Islet precursor cell (in vitro differentiated cells): ENCODE data around the gene SLC25A26.
"Not testable (repeated sequence)": the region's sequence is repeated elsewhere in the genome, so short reads cannot be mapped to it uniquely, and the experiment has no call there.

Experiments used
- DNase-seq: peaks from one replicate; pipeline ENCODE4 v3.0.0-alpha.2; 2018

SLC25A26 gene

GRCh38 chr3:66271231-66271630 is 50.4 kb downstream of the SLC25A26 start:
- no peak for DNase-seq

GRCh38 chr3:66272016-66272415 is 51.2 kb downstream of the SLC25A26 start:
- DNase-seq: no peak

GRCh38 chr3:66274837-66275236 is 54.0 kb downstream of the SLC25A26 start:
- not testable (repeated sequence) for DNase-seq

- DNase-seq: peak; percentile 72
Measured at GRCh38 chr3:66276705-66277274, 56.0 kb downstream of the SLC25A26 start.

GRCh38 chr3:66279168-66279567 is 58.4 kb downstream of the SLC25A26 start:
- no peak for DNase-seq

GRCh38 chr3:66280304-66280703 is 59.5 kb downstream of the SLC25A26 start:
- no peak for DNase-seq

- not testable (repeated sequence) for DNase-seq
Measured at GRCh38 chr3:66291922-66292321, 71.1 kb downstream of the SLC25A26 start.

GRCh38 chr3:66297260-66297873 is 76.6 kb downstream of the SLC25A26 start:
- no peak for DNase-seq

GRCh38 chr3:66297900-66298299 is 77.1 kb downstream of the SLC25A26 start:
- DNase-seq: no peak

- DNase-seq: no peak
Measured at GRCh38 chr3:66298591-66298990, 77.8 kb downstream of the SLC25A26 start.

GRCh38 chr3:66299085-66299484 is 78.3 kb downstream of the SLC25A26 start:
- not testable (repeated sequence) for DNase-seq

GRCh38 chr3:66299891-66300290 is 79.1 kb downstream of the SLC25A26 start:
- DNase-seq: no peak

GRCh38 chr3:66302288-66302687 is 81.5 kb downstream of the SLC25A26 start:
- DNase-seq: no peak

- no peak for DNase-seq
Measured at GRCh38 chr3:66303491-66303901, 82.7 kb downstream of the SLC25A26 start.

GRCh38 chr3:66304293-66304692 is 83.5 kb downstream of the SLC25A26 start:
- no peak for DNase-seq

GRCh38 chr3:66306086-66306485 is 85.3 kb downstream of the SLC25A26 start:
- DNase-seq: not testable (repeated sequence)

- not testable (repeated sequence) for DNase-seq
Measured at GRCh38 chr3:66306991-66307390, 86.2 kb downstream of the SLC25A26 start.

GRCh38 chr3:66312039-66312438 is 91.2 kb downstream of the SLC25A26 start:
- DNase-seq: no peak

- DNase-seq: no peak
Measured at GRCh38 chr3:66314455-66314854, 93.7 kb downstream of the SLC25A26 start.

GRCh38 chr3:66317750-66318376 is 97.1 kb downstream of the SLC25A26 start:
- DNase-seq: no peak

- DNase-seq: no peak
Measured at GRCh38 chr3:66320390-66320789, 99.6 kb downstream of the SLC25A26 start.

GRCh38 chr3:66322436-66322835 is 101.6 kb downstream of the SLC25A26 start:
- DNase-seq: no peak

GRCh38 chr3:66326340-66326739 is 105.5 kb downstream of the SLC25A26 start:
- no peak for DNase-seq

- DNase-seq: no peak
Measured at GRCh38 chr3:66335671-66336070, 114.9 kb downstream of the SLC25A26 start.
